HEK293T (cell line): ENCODE results near the gene VEPH1.

Experiments used
- CTCF ChIA-PET: fragments of 350-600 bp; formaldehyde crosslinking; extraction: SDS; loops from one replicate; lab custom pipeline; 2021; ENCODE audit warnings: antibody characterized with exemption, inconsistent platforms; lab: Yijun Ruan, JAX
- POLR2A ChIA-PET: fragments of 350-600 bp; formaldehyde crosslinking; extraction: SDS; loops from one replicate; lab custom pipeline; 2020; ENCODE audit warnings: antibody characterized with exemption, inconsistent platforms; lab: Yijun Ruan, JAX
- DNase-seq: peaks from one replicate; pipeline ENCODE4 v3.0.0; 2012; ENCODE audit warnings: mixed read lengths; ENCODE audit errors: extremely low spot score
- ARNT ChIP-seq: fragments of 450-650 bp; IDR thresholded peaks from 2 replicates; pipeline ENCODE4 v1.6.1; 2017; ENCODE audit warnings: mild to moderate bottlenecking
- BHLHE40 ChIP-seq: fragments of 450-650 bp; IDR thresholded peaks from 2 replicates; pipeline ENCODE4 v1.6.1; 2016; ENCODE audit warnings: mild to moderate bottlenecking, moderate library complexity, borderline replicate concordance
- CTBP1 ChIP-seq: fragments of 450-650 bp; IDR thresholded peaks from 2 replicates; pipeline ENCODE4 v1.6.1; 2016; ENCODE audit warnings: borderline replicate concordance
- ELF4 ChIP-seq: fragments of 450-650 bp; IDR thresholded peaks from 2 replicates; pipeline ENCODE4 v1.6.1; 2017; ENCODE audit warnings: antibody characterized with exemption
- FOXA1 ChIP-seq: fragments of 450-650 bp; IDR thresholded peaks from 2 replicates; pipeline ENCODE4 v1.6.1; 2016; ENCODE audit warnings: mild to moderate bottlenecking
- FOXK2 ChIP-seq: fragments of 450-650 bp; IDR thresholded peaks from 2 replicates; pipeline ENCODE4 v1.6.1; 2016; ENCODE audit warnings: mild to moderate bottlenecking
- FOXM1 ChIP-seq: fragments of 450-650 bp; IDR thresholded peaks from 2 replicates; pipeline ENCODE4 v1.6.1; 2017; ENCODE audit warnings: mild to moderate bottlenecking, borderline replicate concordance
- HDGF ChIP-seq: fragments of 450-650 bp; IDR thresholded peaks from 2 replicates; pipeline ENCODE4 v1.6.1; 2017; ENCODE audit warnings: antibody characterized with exemption, borderline replicate concordance
- L3MBTL2 ChIP-seq: fragments of 450-650 bp; conservative IDR thresholded peaks from 2 replicates; pipeline ENCODE4 v1.6.1; 2016; ENCODE audit warnings: mild to moderate bottlenecking
- LEF1 ChIP-seq: fragments of 450-650 bp; IDR thresholded peaks from 2 replicates; pipeline ENCODE4 v1.6.1; 2017; ENCODE audit warnings: mild to moderate bottlenecking, borderline replicate concordance
- NFRKB ChIP-seq: fragments of 450-650 bp; IDR thresholded peaks from 2 replicates; pipeline ENCODE4 v1.6.1; 2016; ENCODE audit warnings: mild to moderate bottlenecking, moderate library complexity
- PKNOX1 ChIP-seq: fragments of 450-650 bp; IDR thresholded peaks from 2 replicates; pipeline ENCODE4 v1.6.1; 2016
- SP1 ChIP-seq: fragments of 450-650 bp; IDR thresholded peaks from 2 replicates; pipeline ENCODE4 v1.6.1; 2017
- SUZ12 ChIP-seq: fragments of 450-650 bp; IDR thresholded peaks from 2 replicates; pipeline ENCODE4 v1.6.1; 2016; ENCODE audit warnings: mild to moderate bottlenecking
- TARDBP ChIP-seq: fragments of 450-650 bp; IDR thresholded peaks from 2 replicates; pipeline ENCODE4 v1.6.1; 2016
- ZNF384 ChIP-seq: fragments of 450-650 bp; IDR thresholded peaks from 2 replicates; pipeline ENCODE4 v1.6.1; 2016

The VEPH1 gene

GRCh38 chr3:157394411-157394810 is 108.8 kb downstream of the VEPH1 start:
- no peak for DNase-seq
- ChIA-PET POLR2A (no interaction called here), CTCF (no interaction called here)
- no peak for TF ChIP-seq ELF4
- TF ChIP-seq FOXA1, result no peak
- TF ChIP-seq ARNT, result no peak
- TF ChIP-seq SUZ12, result no peak
- no peak for TF ChIP-seq CTBP1
- TF ChIP-seq PKNOX1, result no peak

- CTCF ChIA-PET, result no interaction called here
- no peak for DNase-seq
- TF ChIP-seq HDGF, result no peak
- TF ChIP-seq FOXK2, result no peak
- no peak for TF ChIP-seq TARDBP
- no peak for TF ChIP-seq CTBP1
- TF ChIP-seq FOXA1, result no peak
- TF ChIP-seq SP1, result no peak
- no peak for TF ChIP-seq LEF1
- no peak for TF ChIP-seq NFRKB
- TF ChIP-seq BHLHE40, result no peak
- no peak for TF ChIP-seq ZNF384
- no peak for TF ChIP-seq ARNT
- no peak for TF ChIP-seq PKNOX1
- TF ChIP-seq SUZ12, result no peak
- TF ChIP-seq FOXM1, result no peak
- POLR2A ChIA-PET, result no interaction called here
Observed at GRCh38 chr3:157393113-157393512, 110.1 kb downstream of the VEPH1 start.

GRCh38 chr3:157392104-157392503 is 111.1 kb downstream of the VEPH1 start:
- DNase-seq, result no peak
- no peak for TF ChIP-seq FOXA1
- ChIA-PET CTCF (no interaction called here), POLR2A (no interaction called here)

GRCh38 chr3:157390713-157391515 is 112.3 kb downstream of the VEPH1 start:
- TF ChIP-seq ELF4, result no peak
- no peak for TF ChIP-seq ARNT
- TF ChIP-seq FOXM1, result no peak
- ChIA-PET CTCF (no interaction called here), POLR2A (interaction anchor here (0.7 kb wide), 1 partner anchor 47 kb away, joined by 3 read pairs; no protein-coding TSS in a partner anchor)
- DNase-seq, result no peak

- TF ChIP-seq LEF1, result no peak
- TF ChIP-seq SUZ12, result no peak
- TF ChIP-seq FOXK2, result no peak
- TF ChIP-seq ZNF384, result no peak
- TF ChIP-seq TARDBP, result no peak
- no peak for TF ChIP-seq BHLHE40
- TF ChIP-seq NFRKB, result no peak
- no peak for TF ChIP-seq L3MBTL2
- no peak for TF ChIP-seq FOXM1
- TF ChIP-seq SP1, result no peak
- TF ChIP-seq CTBP1, result no peak
- TF ChIP-seq HDGF, result no peak
- no peak for TF ChIP-seq FOXA1
- TF ChIP-seq PKNOX1, result no peak
- TF ChIP-seq ARNT, result no peak
- no peak for TF ChIP-seq ELF4
- no peak for DNase-seq
- ChIA-PET POLR2A (no interaction called here), CTCF (no interaction called here)
Observed at GRCh38 chr3:157388976-157389375, 114.2 kb downstream of the VEPH1 start.

- CTCF ChIA-PET, result no interaction called here
- POLR2A ChIA-PET, result no interaction called here
- DNase-seq, result no peak
- TF ChIP-seq FOXK2 (no peak), HDGF (no peak), LEF1 (no peak), TARDBP (no peak), FOXA1 (no peak), PKNOX1 (no peak)
Observed at GRCh38 chr3:157387708-157388435, 115.3 kb downstream of the VEPH1 start.
